ENCODE results near the gene ASAP2.

Gene ASAP2

GRCh38 chr2:9184361-9184760 is 22.3 kb upstream of the ASAP2 start:
- no peak for DNase-seq

GRCh38 chr2:9187620-9188214 is 18.9 kb upstream of the ASAP2 start:
- no peak for DNase-seq

DNA sequence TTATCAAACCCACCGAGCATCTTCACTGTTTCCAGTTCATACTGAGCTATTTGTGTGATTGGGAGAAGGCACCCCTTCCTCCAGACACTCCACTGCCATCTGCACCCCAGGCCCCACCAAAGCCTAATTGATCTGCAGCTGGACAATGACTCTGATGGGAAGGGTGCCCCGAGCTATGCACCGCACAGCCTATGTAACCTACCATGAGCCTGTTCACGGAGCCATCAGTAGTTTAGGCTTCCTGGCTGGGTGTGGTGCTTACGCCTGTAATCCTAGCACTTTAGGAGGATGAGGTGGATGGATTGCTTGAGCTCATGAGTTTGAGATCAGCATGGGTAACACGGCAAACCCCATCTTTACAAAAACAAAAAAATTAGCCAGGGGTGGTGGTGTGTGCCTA is 17.8 kb upstream of the ASAP2 start:
- no peak for DNase-seq

- no peak for DNase-seq
Observed at GRCh38 chr2:9189901-9190300, 16.7 kb upstream of the ASAP2 start.

GRCh38 chr2:9191041-9191481 is 15.6 kb upstream of the ASAP2 start:
- no peak for DNase-seq

- DNase-seq, result no peak
Observed at GRCh38 chr2:9192712-9193111, 13.9 kb upstream of the ASAP2 start.

DNA sequence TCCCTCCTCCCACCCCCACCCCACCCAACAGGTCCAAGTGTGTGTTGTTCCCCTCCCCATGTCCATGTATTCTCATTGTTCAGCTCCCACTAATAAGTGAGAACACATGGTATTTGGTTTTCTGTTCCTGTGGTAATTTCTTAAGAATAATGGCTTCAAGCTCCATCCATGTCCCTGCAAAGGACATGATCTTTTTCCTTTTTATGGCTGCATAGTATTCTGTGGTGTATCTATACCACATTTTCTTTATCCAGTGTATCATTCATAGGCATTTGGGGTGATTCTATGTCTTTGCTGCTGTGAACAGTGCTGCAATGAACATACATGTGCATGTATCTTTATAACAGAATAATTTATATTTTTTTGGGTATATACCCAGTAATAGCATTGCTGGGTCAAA is 12.3 kb upstream of the ASAP2 start:
- no peak for DNase-seq

- no peak for DNase-seq
Observed at GRCh38 chr2:9196637-9197036, 10.0 kb upstream of the ASAP2 start.

GRCh38 chr2:9197916-9198315 is 8.7 kb upstream of the ASAP2 start:
- no peak for DNase-seq

DNA sequence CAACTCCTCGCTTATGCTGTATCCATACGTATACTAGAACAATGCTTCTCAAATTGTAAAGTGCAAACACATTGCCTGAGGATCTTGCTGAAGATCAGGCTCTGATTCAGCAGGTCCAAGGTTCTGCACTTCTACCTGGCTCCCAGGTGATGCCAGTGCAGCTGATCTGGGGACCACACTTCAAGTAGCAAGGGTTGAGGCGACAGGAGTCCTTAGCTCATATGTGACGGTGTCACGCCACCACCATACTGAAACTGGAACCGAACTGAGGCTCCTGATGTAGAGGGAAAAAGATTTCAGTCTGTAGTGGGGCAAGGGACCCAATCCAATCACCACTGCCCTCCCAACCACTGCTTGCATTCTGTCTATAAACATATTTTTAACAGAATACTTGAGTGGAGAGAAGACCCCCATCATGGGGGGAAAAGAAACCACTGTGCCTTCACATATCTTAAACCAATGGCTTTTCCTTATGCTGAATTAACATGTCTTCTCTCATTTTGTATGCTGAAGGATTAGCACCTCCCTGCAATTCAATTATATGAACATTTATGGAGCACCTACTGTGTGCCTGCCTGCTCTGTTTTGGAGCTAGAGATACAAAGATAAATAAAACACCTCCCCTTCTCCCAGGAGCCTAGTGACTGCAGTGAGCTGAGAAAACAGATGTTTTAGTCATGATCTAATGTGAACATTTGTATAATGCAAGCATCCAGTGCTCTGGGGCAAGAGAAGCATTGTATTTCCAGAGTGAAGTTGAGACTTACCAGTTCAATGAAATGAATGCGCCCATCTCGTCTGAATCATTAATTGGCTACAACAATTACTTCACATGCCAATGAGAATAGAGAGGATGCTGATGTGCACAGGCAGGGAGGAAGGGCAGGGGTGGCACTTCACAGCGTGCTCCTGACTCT is 6.6 kb upstream of the ASAP2 start:
- DNase-seq, result no peak

GRCh38 chr2:9200633-9201015 is 6.0 kb upstream of the ASAP2 start:
- peak; percentile 62 for DNase-seq

DNA sequence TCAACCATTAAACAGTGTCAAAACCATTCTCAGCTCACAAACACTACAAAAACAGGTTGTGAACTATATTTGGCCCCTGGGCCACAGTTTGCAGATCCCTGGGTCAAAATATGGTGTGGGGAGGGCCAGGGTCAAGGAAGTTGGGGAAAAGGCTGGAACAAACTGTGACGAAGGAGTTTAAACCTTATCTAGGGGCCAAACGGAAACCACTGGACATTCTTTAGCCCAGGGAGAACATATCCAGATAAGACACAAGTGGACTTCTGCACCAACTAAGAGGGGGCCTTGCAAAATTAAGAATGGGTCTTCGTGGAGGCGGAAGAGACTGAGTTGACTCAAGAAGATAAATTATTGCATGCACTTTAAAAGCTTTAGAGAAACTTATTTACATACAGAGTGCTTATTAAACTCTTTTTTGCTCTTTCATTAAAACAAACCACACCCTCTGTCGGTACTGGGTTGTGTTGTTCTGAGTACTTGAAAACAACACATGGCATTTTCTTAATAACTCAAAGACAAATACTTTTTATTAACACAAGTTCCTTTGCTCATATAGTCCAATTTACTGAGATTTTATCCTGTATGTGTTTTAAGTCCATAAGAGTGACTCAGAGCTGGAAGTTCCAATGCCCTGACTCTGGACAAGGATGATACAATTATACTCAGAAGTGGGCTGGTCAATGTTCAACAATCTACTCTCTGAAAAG is 5.3 kb upstream of the ASAP2 start:
- DNase-seq, result no peak

DNA sequence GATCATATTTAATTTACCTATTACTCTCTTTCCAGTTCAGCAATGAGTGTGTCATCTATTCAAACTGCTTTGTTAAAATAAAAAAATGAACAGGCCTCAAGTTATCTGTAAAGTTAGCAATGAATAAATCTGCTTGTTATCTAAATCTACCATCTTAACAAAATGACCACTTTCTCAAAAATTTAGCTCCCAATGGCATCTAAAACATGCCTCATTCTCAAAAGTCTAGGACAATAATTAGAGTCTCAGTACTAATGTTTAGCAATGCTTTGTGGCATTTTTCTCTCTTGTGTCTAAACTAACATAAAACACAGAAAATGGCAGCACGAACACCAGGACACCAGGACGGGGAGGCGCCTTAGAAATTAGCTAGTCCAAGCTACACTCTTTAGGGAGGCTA is 3.6 kb upstream of the ASAP2 start:
- no peak for DNase-seq

DNA sequence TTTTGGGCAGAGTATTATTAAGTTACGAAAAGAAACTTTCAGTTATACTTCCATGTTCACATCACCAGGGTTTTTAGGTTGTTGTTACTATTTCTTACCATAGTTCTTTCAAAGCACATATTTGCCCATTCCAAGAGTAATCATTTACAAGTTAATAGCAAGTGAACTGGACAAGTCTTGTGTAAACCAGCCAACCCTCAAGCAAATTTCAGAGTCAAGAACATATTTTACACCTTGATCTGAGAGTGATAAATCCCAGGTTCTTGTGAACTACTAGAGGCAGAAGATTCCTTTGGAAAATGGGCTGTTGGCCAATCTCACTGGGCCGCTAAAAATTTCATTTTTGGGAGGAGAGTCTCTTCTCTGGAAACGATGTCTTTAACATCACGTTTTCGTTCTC is 2.7 kb upstream of the ASAP2 start:
- DNase-seq, result no peak

DNA sequence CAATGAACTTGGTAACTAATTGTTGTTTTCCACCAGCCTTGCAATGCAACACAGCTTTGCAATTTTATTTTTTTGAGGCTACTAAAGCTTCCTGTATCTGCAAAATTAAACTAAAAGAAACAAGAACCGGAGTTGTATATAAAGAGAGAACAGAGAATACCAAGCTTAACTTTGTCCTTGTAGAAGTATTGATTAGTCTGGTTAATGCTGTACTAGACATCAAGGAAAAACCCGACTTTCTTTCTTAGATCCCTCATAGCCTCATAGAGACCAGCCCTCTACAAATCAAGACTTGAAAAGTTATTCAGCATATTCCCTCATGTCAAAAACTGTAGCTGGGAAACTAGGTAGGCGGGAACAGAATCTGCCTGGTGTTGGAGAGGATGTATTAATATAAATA is 1.7 kb upstream of the ASAP2 start:
- DNase-seq, result no peak

DNA sequence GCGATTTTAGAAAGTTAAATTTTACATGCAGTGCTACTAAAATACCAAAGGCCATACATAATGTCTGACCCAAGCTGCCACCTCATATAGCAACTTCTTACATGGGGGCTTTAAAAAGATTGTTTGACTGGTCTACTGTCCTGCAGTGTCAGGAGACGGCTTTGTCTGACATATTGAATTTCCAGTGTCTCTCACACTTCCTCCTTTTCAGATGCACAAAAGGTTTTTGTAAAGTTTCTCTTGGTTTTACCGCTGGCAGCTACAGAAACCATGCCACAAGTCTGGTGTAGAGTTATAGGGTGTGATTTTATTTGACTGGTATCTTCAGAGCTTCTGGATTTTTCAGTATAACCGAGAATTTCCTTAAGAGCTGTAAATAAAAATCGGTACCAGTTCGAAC is 1.1 kb upstream of the ASAP2 start:
- DNase-seq, result peak; percentile 35

GRCh38 chr2:9206991-9207640 is 504 bp downstream of the ASAP2 start:
- DNase-seq, result peak; percentile 86

GRCh38 chr2:9207641-9208311 is 1.2 kb downstream of the ASAP2 start:
- peak; percentile 68 for DNase-seq

GRCh38 chr2:9208875-9209274 is 2.3 kb downstream of the ASAP2 start:
- DNase-seq, result no peak

DNA sequence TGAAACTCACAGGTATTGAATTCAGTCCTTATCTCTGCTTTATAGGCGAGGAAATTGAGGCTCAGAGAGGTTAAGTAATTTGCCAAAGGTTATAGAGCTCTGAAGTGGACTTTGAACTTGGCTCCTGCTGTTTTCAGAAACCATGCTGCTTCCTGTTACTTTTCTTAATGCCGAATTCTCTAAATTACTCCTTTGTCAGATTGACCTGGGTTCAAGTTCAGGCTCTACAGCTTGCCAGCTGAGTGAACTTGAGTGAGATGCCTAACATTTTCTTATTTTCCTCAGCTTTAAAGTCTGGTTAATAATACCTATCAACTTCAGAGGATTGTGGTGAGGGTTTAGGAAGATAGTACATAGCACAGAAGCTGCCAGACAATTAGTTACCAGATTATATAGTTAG is 3.4 kb downstream of the ASAP2 start:
- DNase-seq, result no peak

DNA sequence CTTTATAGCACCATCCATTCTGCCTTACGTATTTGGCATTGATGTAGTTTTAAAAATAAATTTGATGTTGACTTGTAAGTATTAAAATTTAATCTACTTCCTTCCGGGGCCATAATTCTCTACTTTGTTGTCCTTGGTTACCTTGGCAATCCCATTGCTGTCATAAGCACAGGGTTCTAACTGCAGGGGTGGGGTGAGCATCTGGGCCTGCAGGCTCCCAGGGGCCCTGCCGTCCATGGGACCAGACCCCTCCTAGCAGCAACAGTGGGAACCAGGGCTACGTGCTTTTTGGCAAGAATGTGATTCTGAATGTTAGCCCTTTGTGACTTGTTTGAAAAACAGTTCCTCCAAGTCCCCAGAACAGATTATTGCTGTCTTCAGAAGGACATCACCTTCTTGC is 4.9 kb downstream of the ASAP2 start:
- no peak for DNase-seq

DNA sequence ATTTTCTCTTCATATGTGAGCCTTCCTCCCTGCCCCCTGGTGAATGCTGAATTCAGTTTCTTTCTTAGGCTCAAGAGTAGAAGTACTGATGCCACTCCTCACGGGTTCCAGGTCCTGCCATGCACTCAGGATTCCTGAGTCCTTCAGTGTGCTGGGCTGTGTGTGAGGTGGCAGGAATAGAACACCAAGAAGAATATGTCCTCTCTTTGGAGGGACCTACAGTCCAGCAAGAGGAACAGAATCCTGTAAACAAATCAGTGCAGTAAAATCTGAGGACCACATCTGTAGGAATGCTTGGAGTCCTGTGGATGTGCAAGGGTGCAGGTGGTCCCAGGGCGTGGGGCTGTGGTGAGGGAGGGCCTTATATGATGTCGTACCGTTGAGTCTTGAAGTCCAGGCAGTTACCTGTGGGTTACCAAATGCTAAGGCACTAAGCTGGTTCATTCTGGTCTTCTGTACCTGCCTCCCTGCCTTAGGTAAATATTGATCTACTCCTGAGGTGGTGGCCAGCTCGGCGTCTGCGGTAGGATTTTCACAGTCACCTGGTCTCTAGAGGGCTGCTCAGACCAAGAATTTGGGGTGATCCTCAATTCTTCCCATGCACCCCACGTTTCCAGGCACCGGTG is 5.5 kb downstream of the ASAP2 start:
- no peak for DNase-seq
